Caco-2 (cell line): ENCODE results near the gene VAPB. TPM values are rescaled to one million over a fixed set of nuclear protein-coding genes. Genes with fewer than 3 reads are reported as not detected.
"Not testable (repeated sequence)": the region's sequence is repeated elsewhere in the genome, so short reads cannot be mapped to it uniquely, and the experiment has no call there.

Source experiments
- BruUV-seq: library from RNA; stranded (reverse); fragments of 400-500 nt; replicated peaks from 2 replicates; lab custom pipeline; 2021; lab: Mats Ljungman, UMichigan
- CTCF ChIA-PET: fragments of 300-600 bp; sonication (Branson Sonifier 250); formaldehyde crosslinking; loops from one replicate; lab custom pipeline; 2022; ENCODE audit warnings: antibody characterized with exemption; lab: Charles Lee
- POLR2A ChIA-PET: fragments of 300-600 bp; sonication (Branson Sonifier 250); formaldehyde crosslinking; loops from one replicate; lab custom pipeline; 2022; ENCODE audit warnings: antibody characterized with exemption; lab: Charles Lee
- DNase-seq, 2 experiments: peaks; one replicate each; pipeline versions ENCODE4 v3.0.0 to v3.0.0-alpha.2; 2020 to 2022
- H3K27me3 ChIP-seq: replicated peaks from 2 replicates; pipeline ENCODE4 v1.6.0; 2011; ENCODE audit warnings: low read length; ENCODE audit not compliant: control insufficient read depth, insufficient read depth
- H3K36me3 ChIP-seq: 2 replicates; pipeline ENCODE4 v1.5.1; 2011; ENCODE audit warnings: low read length; ENCODE audit not compliant: control insufficient read depth, insufficient read depth
- H3K4me1 ChIP-seq: fragments of 250-450 bp; sonication (Bioruptor Pico); 2 replicates; pipeline ENCODE4 v1.5.1; 2020; ENCODE audit warnings: mild to moderate bottlenecking
- H3K4me3 ChIP-seq: 2 replicates; pipeline ENCODE4 v1.5.1; 2011; ENCODE audit warnings: low read depth, mild to moderate bottlenecking, control low read depth, low read length
- H3K9me3 ChIP-seq: fragments of 250-450 bp; sonication (Bioruptor Pico); 2 replicates; pipeline ENCODE4 v1.5.1; 2020; ENCODE audit warnings: mild to moderate bottlenecking, moderate library complexity
- H3K27ac Mint-ChIP-seq: one replicate; pipeline ENCODE4 v1.8.0; 2022; ENCODE audit warnings: mixed read lengths; ENCODE audit not compliant: unreplicated experiment
- H3K27me3 Mint-ChIP-seq: one replicate; pipeline ENCODE4 v1.8.0; 2022; ENCODE audit warnings: mixed read lengths; ENCODE audit not compliant: insufficient read depth, unreplicated experiment
- H3K36me3 Mint-ChIP-seq: one replicate; pipeline ENCODE4 v1.8.0; 2022; ENCODE audit warnings: mild to moderate bottlenecking, mixed read lengths; ENCODE audit not compliant: insufficient read depth, unreplicated experiment
- H3K4me1 Mint-ChIP-seq: one replicate; pipeline ENCODE4 v1.8.0; 2022; ENCODE audit warnings: low read depth, mixed read lengths; ENCODE audit not compliant: unreplicated experiment
- H3K4me3 Mint-ChIP-seq: one replicate; pipeline ENCODE4 v1.8.0; 2022; ENCODE audit warnings: mild to moderate bottlenecking, moderate library complexity, mixed read lengths; ENCODE audit not compliant: unreplicated experiment
- H3K9me3 Mint-ChIP-seq: one replicate; pipeline ENCODE4 v1.8.0; 2022; ENCODE audit warnings: mixed read lengths; ENCODE audit not compliant: unreplicated experiment
- CTCF ChIP-seq, 2 experiments: fragments of 200-600 bp in 1 of 2; IDR thresholded peaks; 1 replicate in 1 of 2; 2 replicates in 1 of 2; pipeline versions ENCODE4 v1.5.1 to v1.8.0; 2011 to 2022; ENCODE audit warnings: antibody characterized with exemption in 1 of 2, control low read depth in 1 of 2, inconsistent platforms in 1 of 2, low read depth in 1 of 2, low read length in 1 of 2, mild to moderate bottlenecking in 1 of 2, moderate library complexity in 1 of 2; ENCODE audit not compliant: insufficient read depth in 1 of 2, severe bottlenecking in 1 of 2, unreplicated experiment in 1 of 2
- intact Hi-C: fragments of 100-400 bp; cut with micrococcal nuclease; formaldehyde crosslinking; loops from one replicate; pipeline ENCODE4 v1.10.0; 2022; ENCODE audit not compliant: unreplicated experiment
- total RNA-seq: library from RNA; stranded (reverse); gene quantifications from 2 replicates; pipeline ENCODE4 v1.2.3, GENCODE V29; 2022

The VAPB gene
- total RNA-seq, 1 experiment from 2014 or later = 186 TPM

- no peak for DNase-seq
- Histone ChIP-seq H3K9me3 (no peaks in the 10 kb centered on the region), H3K27me3 (no peaks in the 10 kb centered on the region), H3K4me3 (no peak overlapping the region), H3K4me1 (peaks cover 9% of the 10 kb centered on the region), H3K36me3 (peaks cover 11% of the 10 kb centered on the region)
- POLR2A ChIA-PET = no interaction called here
- CTCF ChIA-PET = interaction anchor here (0.6 kb wide), 1 partner anchor 39 kb away, joined by 9 read pairs; no protein-coding TSS in a partner anchor
- H3K36me3 Mint-ChIP-seq = peaks cover 56% of the 10 kb centered on the region
- TF ChIP-seq CTCF (IDR thresholded peaks at IDR 0.05; ENCODE audit: insufficient read depth in 1 of 2, low read depth in 1 of 2, low read length in 1 of 2, severe bottlenecking in 1 of 2, unreplicated experiment in 1 of 2) = no peak
- H3K9me3 Mint-ChIP-seq = no peaks in the 10 kb centered on the region
- no TSS peak for BruUV-seq
- peaks cover 13% of the 10 kb centered on the region for H3K4me1 Mint-ChIP-seq
- intact Hi-C loops = no loop called here
- no peaks in the 10 kb centered on the region for H3K27me3 Mint-ChIP-seq
- no peak overlapping the region for H3K4me3 Mint-ChIP-seq
- H3K27ac Mint-ChIP-seq = no peak overlapping the region
Observed at GRCh38 chr20:58362970-58363369, 26.1 kb upstream of the VAPB start.

- peaks cover 35% of the 10 kb centered on the region for H3K36me3 Mint-ChIP-seq
- H3K27me3 Mint-ChIP-seq = no peaks in the 10 kb centered on the region
- POLR2A ChIA-PET = interaction anchor here (0.6 to 0.8 kb wide), 2 partner anchors 22 to 142 kb away, joined by 4 to 5 read pairs; partner anchors contain the start of gene VAPB
- CTCF ChIA-PET = no interaction called here
- no peak for DNase-seq
- no peak for TF ChIP-seq CTCF (IDR thresholded peaks at IDR 0.05; ENCODE audit: insufficient read depth in 1 of 2, low read depth in 1 of 2, low read length in 1 of 2, severe bottlenecking in 1 of 2, unreplicated experiment in 1 of 2)
- intact Hi-C loops = no loop called here
- no peak overlapping the region for H3K27ac Mint-ChIP-seq
- peaks cover 3% of the 10 kb centered on the region; the same call in 1 of the 2 replicates for H3K36me3 ChIP-seq
- H3K4me3 Mint-ChIP-seq = no peak overlapping the region
- H3K4me1 Mint-ChIP-seq = peaks cover 15% of the 10 kb centered on the region
- H3K9me3 ChIP-seq = no peaks in the 10 kb centered on the region
- peaks cover 10% of the 10 kb centered on the region for H3K4me1 ChIP-seq
- H3K4me3 ChIP-seq = no peak overlapping the region
- H3K27me3 ChIP-seq = no peaks in the 10 kb centered on the region
- H3K9me3 Mint-ChIP-seq = no peaks in the 10 kb centered on the region
- BruUV-seq = no TSS peak
Observed at GRCh38 chr20:58366866-58367265, 22.2 kb upstream of the VAPB start.

GRCh38 chr20:58372806-58373205 lies 16.2 kb upstream of the VAPB start:
- intact Hi-C loops = loop anchor here (1.0 to 2.0 kb wide), 6 partner anchors 16 to 136 kb away; partner anchors contain the start of gene VAPB
- BruUV-seq = no TSS peak
- no peak for TF ChIP-seq CTCF (IDR thresholded peaks at IDR 0.05; ENCODE audit: insufficient read depth in 1 of 2, low read depth in 1 of 2, low read length in 1 of 2, severe bottlenecking in 1 of 2, unreplicated experiment in 1 of 2)
- peak overlapping the region; percentile 49 for H3K4me3 Mint-ChIP-seq
- Histone ChIP-seq H3K36me3 (no peaks in the 10 kb centered on the region; the same call in 1 of the 2 replicates), H3K4me1 (peaks cover 29% of the 10 kb centered on the region), H3K9me3 (no peaks in the 10 kb centered on the region), H3K27me3 (no peaks in the 10 kb centered on the region), H3K4me3 (no peak overlapping the region)
- peak overlapping the region; percentile 68 for H3K27ac Mint-ChIP-seq
- H3K4me1 Mint-ChIP-seq = peaks cover 37% of the 10 kb centered on the region
- no peaks in the 10 kb centered on the region for H3K9me3 Mint-ChIP-seq
- no peaks in the 10 kb centered on the region for H3K27me3 Mint-ChIP-seq
- peaks cover 6% of the 10 kb centered on the region for H3K36me3 Mint-ChIP-seq
- ChIA-PET CTCF (interaction anchor here (1.0 to 1.3 kb wide), 2 partner anchors 16 to 278 kb away, joined by 5 read pairs; partner anchors contain the start of genes STX16 and VAPB), POLR2A (interaction anchor here (0.6 to 1.4 kb wide), 2 partner anchors 16 to 75 kb away, joined by 3 to 8 read pairs; partner anchors contain the start of gene VAPB)
- peak; percentile 91 to 95 for DNase-seq

- H3K36me3 Mint-ChIP-seq, H3K27me3 Mint-ChIP-seq, H3K9me3 ChIP-seq, DNase-seq, H3K36me3 ChIP-seq, H3K4me3 ChIP-seq, BruUV-seq, H3K27me3 ChIP-seq, H3K9me3 Mint-ChIP-seq: not testable (repeated sequence)
- Mint-ChIP-seq H3K27ac (peak overlapping the region; percentile 68), H3K4me1 (peaks cover 37% of the 10 kb centered on the region), H3K4me3 (peak overlapping the region; percentile 49)
- intact Hi-C loops = loop anchor here (1.0 to 2.0 kb wide), 4 partner anchors 16 to 136 kb away; partner anchors contain the start of gene VAPB
- POLR2A ChIA-PET = interaction anchor here (1.4 kb wide), 1 partner anchor 15 kb away, joined by 8 read pairs; the partner anchor contains the start of gene VAPB
- CTCF ChIA-PET = interaction anchor here (1.0 to 1.3 kb wide), 2 partner anchors 16 to 278 kb away, joined by 5 read pairs; partner anchors contain the start of genes STX16 and VAPB
- H3K4me1 ChIP-seq = peaks cover 28% of the 10 kb centered on the region
Observed at GRCh38 chr20:58373296-58373695, 15.7 kb upstream of the VAPB start.
